Activated T-helper 2 cell treated with anti-CD3 and anti-CD28 coated beads, Interferon-gamma antibody, Interleukin-2, Interleukin-4, amounts not matched to agents 10 μg/mL and 5 μg/mL and 100 μg/mL, durations not matched to agents 14 hours and 24 hours and 36 hours (primary cell): ENCODE results near the gene CDK13. TPM values are rescaled to one million over a fixed set of nuclear protein-coding genes. Genes with fewer than 3 reads are reported as not detected.
"Not testable (repeated sequence)": the region's sequence is repeated elsewhere in the genome, so short reads cannot be mapped to it uniquely, and the experiment has no call there.

Source experiments
- DNase-seq: peaks from one replicate; pipeline ENCODE4 v3.0.0; 2021; ENCODE audit warnings: low spot score
- H3K27ac Mint-ChIP-seq: one replicate; pipeline ENCODE4 v1.8.0; 2021; ENCODE audit warnings: mixed read lengths
- H3K27me3 Mint-ChIP-seq: one replicate; pipeline ENCODE4 v1.8.0; 2021; ENCODE audit warnings: low read depth, mixed read lengths
- H3K36me3 Mint-ChIP-seq: one replicate; pipeline ENCODE4 v1.8.0; 2021; ENCODE audit warnings: low read depth, mixed read lengths
- H3K4me1 Mint-ChIP-seq: one replicate; pipeline ENCODE4 v1.8.0; 2021; ENCODE audit warnings: low read depth, mixed read lengths
- H3K4me3 Mint-ChIP-seq: one replicate; pipeline ENCODE4 v1.8.0; 2021; ENCODE audit warnings: low read depth, mild to moderate bottlenecking, moderate library complexity, mixed read lengths
- H3K9me3 Mint-ChIP-seq: one replicate; pipeline ENCODE4 v1.8.0; 2021; ENCODE audit warnings: mixed read lengths
- intact Hi-C: fragments of 100-400 bp; cut with micrococcal nuclease; formaldehyde crosslinking; loops from one replicate; pipeline ENCODE4 v1.15.1; 2023
- total RNA-seq: library from RNA; stranded (reverse); gene quantifications from 2 replicates; pipeline ENCODE4 v1.2.3, GENCODE V29; 2022

The CDK13 gene
- 45.5 and 47.4 TPM in 2 replicates for total RNA-seq

DNA sequence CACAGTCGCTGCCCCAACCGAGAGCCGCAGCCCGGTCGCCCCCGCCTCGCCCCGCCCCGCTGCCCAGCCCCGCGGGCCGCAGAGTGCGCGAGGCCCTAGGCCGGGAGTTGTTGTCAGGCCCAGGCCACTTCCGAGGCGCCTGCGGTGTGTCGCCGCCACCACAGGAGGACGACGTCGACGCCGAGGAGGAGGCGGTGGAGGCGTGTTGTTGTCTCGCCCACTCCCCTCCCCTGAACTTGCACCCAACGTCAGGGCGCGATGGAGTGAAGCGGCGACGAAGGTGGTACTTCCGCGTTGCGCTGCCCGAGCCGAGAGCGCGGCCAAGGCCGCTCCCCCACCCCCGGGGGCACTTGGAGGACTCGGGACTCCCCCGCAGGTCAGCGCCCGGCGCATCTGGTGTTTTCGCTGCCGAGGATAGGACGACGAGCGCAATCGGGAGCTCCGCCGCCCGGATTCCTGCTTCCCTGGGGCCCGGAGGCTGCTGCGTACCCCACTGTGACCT, at the start of gene CDK13:
CDK13 (plus strand) TSS at position 286 of the 502 bp plus-strand sequence. CDS start 386 bp downstream, outside the sequence.
- peak; percentile 92 for DNase-seq
- peaks cover 26% of the 10 kb centered on the region for H3K36me3 Mint-ChIP-seq
- H3K4me3 Mint-ChIP-seq: peak within 1 kb of the TSS; percentile 88
- peak within 1 kb of the TSS; percentile 99 for H3K27ac Mint-ChIP-seq
- H3K4me1 Mint-ChIP-seq: peaks cover 28% of the 10 kb centered on the region
- H3K9me3 Mint-ChIP-seq: no peaks in the 10 kb centered on the region
- H3K27me3 Mint-ChIP-seq: no peaks in the 10 kb centered on the region
- intact Hi-C loops: loop anchor here (1.0 to 10.0 kb wide), 7 partner anchors 53 to 383 kb away; partner anchors contain the start of genes MPLKIP, RALA and YAE1

DNA sequence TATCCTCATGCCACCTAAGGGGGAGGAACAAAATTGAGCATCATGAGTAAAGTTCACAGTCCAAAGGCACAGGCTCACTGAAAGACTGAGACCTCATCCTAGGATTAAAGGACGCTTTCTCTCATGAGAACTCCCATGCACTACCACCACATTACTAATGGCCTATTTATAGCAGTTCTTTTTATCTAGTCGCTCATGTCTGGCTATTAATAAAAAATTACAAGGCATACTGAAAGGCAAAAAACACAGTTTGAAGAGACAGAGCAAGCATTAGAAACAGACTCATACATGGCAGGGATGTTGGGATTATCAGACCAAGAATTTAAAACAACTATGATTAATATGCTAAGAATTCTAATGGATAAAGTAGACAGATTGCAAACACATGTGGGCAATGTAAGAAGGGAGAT, 46.0 kb upstream of the CDK13 start:
- H3K4me1 Mint-ChIP-seq: no peaks in the 10 kb centered on the region
- intact Hi-C loops: no loop called here
- H3K9me3 Mint-ChIP-seq: peaks cover 3% of the 10 kb centered on the region
- H3K27me3 Mint-ChIP-seq: peaks cover 14% of the 10 kb centered on the region
- H3K27ac Mint-ChIP-seq: no peak overlapping the region
- no peaks in the 10 kb centered on the region for H3K36me3 Mint-ChIP-seq
- DNase-seq: no peak
- H3K4me3 Mint-ChIP-seq: no peak overlapping the region

DNA sequence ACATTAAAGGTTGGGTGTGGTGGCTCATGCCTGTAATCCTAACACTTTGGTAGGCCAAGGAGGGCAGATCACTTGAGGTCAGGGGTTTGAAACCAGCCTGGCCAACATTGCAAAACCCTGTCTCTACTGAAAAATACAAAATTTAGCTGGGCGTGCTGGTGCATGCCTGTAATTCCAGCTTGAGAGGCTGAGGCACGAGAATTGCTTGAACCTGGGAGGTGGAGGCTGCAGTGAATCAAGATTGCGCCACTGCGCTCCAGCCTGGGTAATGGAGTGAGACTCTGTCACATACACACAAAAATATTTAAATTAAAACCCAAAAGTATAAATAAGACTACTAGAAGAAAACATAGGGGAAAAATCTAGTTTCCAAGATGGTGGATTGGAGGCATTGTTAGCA, 41.9 kb upstream of the CDK13 start:
- H3K4me1 Mint-ChIP-seq: no peaks in the 10 kb centered on the region
- no peaks in the 10 kb centered on the region for H3K36me3 Mint-ChIP-seq
- no peak overlapping the region for H3K27ac Mint-ChIP-seq
- H3K4me3 Mint-ChIP-seq: no peak overlapping the region
- DNase-seq: no peak
- H3K9me3 Mint-ChIP-seq: peaks cover 3% of the 10 kb centered on the region
- intact Hi-C loops: no loop called here
- H3K27me3 Mint-ChIP-seq: peaks cover 7% of the 10 kb centered on the region

DNA sequence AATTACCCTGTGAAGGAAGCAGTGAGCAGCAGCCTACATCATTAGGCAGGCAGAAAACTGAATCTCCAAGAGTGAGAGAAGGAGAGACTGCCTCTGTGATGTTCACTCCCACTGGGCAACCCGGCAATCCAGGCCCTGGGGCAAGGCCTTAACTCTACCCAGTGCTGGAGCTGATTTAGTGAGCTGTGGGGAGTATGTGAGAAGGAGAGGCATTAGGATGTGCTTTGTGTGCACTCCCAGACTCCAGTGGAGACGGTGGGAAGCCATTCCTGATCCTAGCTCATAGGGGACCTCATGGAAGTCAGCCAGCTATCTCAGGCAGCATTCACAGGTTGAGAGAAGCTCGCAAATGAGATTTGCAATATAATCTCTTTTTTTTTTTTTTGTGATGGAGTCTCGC, 41.1 kb upstream of the CDK13 start:
- no peaks in the 10 kb centered on the region for H3K36me3 Mint-ChIP-seq
- intact Hi-C loops: no loop called here
- peaks cover 7% of the 10 kb centered on the region for H3K27me3 Mint-ChIP-seq
- peaks cover 3% of the 10 kb centered on the region for H3K9me3 Mint-ChIP-seq
- H3K4me1 Mint-ChIP-seq: no peaks in the 10 kb centered on the region
- H3K4me3 Mint-ChIP-seq: no peak overlapping the region
- no peak for DNase-seq
- H3K27ac Mint-ChIP-seq: no peak overlapping the region

DNA sequence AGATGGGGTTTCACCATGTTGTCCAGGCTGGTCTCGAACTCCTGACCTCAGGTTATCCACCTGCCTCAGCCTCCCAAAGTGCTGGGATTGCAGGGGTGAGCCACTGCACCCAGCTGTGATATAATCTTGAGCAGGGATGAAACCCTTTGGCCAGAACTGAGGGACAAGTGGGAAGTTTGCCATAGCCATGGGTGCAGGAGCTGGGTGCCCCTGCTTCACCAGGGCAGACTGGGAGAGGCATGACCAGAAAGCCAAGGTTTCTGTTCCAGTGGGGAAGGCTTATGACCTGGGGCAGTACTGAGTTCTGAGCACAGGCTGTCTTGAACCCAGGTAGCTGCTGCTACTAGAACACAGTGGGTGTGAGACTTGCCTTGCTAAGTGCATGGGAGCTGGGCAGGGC, 40.5 kb upstream of the CDK13 start:
- intact Hi-C loops: no loop called here
- no peak overlapping the region for H3K27ac Mint-ChIP-seq

DNA sequence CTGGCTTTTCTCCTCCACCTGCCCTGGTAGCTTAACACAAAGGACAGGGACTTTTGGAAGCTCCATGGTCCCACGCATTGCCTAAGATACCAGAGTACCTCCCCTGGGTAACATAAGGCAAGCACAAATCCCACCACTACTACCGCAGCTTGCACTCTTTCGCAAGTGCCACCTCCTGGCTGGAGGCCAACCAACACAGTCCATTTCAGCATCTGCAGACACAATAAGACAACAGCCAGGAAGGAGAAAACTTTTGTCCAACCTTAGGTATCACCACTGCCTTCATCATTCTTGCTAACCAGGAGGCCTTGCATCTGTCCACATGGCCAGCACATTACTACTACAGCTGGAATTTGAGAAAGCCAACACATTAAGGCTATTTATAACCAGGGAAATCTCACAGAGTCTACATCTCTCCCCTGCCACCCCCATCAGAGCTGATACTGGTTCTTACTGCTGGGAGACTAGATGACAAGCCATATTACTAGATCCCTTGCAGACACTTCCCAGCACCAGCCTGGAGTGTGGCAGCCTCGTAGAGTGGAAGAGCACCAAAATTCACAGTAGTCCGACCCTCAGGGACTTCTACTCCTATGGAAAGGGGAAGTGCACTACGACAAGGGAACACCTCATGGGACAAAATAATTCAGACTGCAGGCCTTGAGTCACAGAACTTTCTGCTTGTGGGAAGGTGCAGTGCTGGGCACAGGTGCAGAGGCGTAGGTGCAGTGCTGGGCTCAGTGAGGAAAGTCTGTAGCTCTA, 39.8 kb upstream of the CDK13 start:
- Mint-ChIP-seq H3K9me3 (peaks cover 3% of the 10 kb centered on the region), H3K36me3 (no peaks in the 10 kb centered on the region), H3K27me3 (peaks cover 4% of the 10 kb centered on the region), H3K27ac (no peak overlapping the region), H3K4me1 (peaks cover 4% of the 10 kb centered on the region), H3K4me3 (no peak overlapping the region)
- no peak for DNase-seq
- intact Hi-C loops: no loop called here

More for the DNA sequence above, 40.5 kb upstream of the CDK13 start:
- no peak for DNase-seq
- H3K9me3 Mint-ChIP-seq: peaks cover 3% of the 10 kb centered on the region
- H3K4me1 Mint-ChIP-seq: no peaks in the 10 kb centered on the region
- no peaks in the 10 kb centered on the region for H3K36me3 Mint-ChIP-seq
- H3K4me3 Mint-ChIP-seq: no peak overlapping the region
- peaks cover 7% of the 10 kb centered on the region for H3K27me3 Mint-ChIP-seq

DNA sequence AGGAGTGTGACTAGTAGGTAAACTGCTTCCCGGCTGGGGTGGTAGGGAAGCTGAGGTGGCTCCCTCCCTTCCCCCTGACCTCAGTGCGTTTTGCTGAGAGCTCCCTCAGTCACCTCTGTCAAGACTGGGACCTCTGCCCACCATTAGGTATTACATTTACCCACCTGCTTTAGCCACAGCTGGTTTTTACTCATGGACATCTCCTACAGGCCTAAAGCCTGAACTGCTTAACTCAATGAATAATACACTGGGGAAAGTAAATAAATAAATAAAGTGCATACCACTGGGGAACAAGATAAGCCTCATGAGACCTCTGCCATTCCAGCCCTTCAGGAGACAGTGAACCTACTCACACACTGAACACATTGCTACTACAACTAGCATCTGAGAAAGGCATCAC, 38.9 kb upstream of the CDK13 start:
- Mint-ChIP-seq H3K27me3 (peaks cover 4% of the 10 kb centered on the region), H3K4me1 (peaks cover 7% of the 10 kb centered on the region), H3K36me3 (no peaks in the 10 kb centered on the region), H3K4me3 (no peak overlapping the region), H3K9me3 (peaks cover 3% of the 10 kb centered on the region), H3K27ac (no peak overlapping the region)
- intact Hi-C loops: no loop called here
- DNase-seq: no peak

DNA sequence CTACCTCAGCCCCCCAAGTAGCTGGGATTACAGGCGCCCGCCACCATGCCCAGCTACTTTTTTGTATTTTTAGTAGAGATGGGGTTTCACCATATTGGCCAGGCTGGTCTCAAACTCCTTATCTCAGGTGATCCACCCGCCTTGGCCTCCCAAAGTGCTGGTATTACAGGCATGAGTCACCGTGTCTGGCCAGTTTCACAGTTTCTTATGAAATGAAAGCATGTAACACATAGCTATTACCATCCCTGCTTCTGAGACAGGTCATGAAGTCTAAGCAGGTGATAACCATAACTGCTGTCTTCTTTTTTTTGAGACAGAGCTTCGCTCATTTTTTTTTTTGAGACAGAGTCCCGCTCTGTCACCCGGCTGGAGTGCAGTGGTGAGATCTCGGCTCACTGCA, 34.2 kb upstream of the CDK13 start:
- H3K4me3 Mint-ChIP-seq, intact Hi-C loops, H3K27ac Mint-ChIP-seq, DNase-seq, H3K9me3 Mint-ChIP-seq, H3K27me3 Mint-ChIP-seq, H3K4me1 Mint-ChIP-seq, H3K36me3 Mint-ChIP-seq: not testable (repeated sequence)

DNA sequence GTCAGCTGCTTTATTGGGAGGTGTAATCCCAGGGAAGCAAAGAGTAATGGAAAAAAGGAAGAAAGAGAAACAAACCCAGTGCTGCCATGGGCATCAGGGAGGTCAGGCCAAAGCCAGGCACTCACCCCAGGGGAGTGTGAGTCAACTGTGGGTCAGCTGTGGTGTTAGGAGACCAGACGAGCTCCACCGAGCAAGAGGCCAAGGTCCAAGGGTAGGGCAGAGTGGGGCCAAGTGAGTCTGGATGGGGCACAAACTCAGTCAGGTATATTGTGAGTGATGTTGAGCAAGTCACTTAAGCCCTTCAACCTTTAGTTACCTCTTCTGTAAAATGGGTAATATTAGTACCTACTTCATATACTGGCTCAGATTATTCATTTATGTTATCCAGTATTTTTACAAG, 30.4 kb upstream of the CDK13 start:
- Mint-ChIP-seq H3K9me3 (no peaks in the 10 kb centered on the region), H3K27ac (no peak overlapping the region), H3K4me3 (no peak overlapping the region), H3K36me3 (no peaks in the 10 kb centered on the region), H3K4me1 (peaks cover 7% of the 10 kb centered on the region), H3K27me3 (peaks cover 18% of the 10 kb centered on the region)
- DNase-seq: no peak
- intact Hi-C loops: no loop called here

DNA sequence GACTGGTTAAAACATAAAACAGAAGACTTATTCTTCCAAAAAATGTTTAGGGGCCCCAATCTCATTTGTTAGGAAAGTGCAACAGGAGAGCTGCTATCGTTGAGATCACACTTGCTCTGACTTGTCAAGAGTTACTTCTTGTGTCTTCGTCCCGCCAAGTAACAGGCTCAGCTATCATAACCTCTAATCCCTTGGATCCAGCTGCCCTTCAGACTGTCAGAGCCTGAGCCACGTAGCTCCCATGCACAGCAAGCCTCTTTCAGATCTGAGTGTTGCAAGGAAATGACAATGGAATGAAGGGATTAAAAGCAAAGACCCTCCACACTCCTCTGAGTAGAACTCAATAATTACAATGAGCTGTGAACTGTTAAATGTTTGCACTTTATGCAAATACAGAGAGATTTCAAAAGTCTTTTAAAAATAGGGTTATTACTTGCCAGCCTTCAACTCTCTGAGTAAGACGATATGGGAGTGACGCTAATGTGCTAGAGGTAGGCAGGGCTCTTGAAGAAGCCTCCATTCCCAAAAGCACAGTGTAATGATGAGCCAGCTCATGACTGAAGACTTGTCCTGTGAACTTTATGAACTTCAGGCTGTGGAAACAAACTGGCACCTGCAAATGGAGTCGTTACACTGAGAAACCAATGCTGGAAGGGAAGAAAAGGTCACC, 28.4 kb upstream of the CDK13 start:
- DNase-seq: no peak
- Mint-ChIP-seq H3K36me3 (no peaks in the 10 kb centered on the region), H3K4me1 (no peaks in the 10 kb centered on the region), H3K27ac (no peak overlapping the region), H3K4me3 (no peak overlapping the region), H3K27me3 (peaks cover 21% of the 10 kb centered on the region), H3K9me3 (no peaks in the 10 kb centered on the region)
- intact Hi-C loops: no loop called here

DNA sequence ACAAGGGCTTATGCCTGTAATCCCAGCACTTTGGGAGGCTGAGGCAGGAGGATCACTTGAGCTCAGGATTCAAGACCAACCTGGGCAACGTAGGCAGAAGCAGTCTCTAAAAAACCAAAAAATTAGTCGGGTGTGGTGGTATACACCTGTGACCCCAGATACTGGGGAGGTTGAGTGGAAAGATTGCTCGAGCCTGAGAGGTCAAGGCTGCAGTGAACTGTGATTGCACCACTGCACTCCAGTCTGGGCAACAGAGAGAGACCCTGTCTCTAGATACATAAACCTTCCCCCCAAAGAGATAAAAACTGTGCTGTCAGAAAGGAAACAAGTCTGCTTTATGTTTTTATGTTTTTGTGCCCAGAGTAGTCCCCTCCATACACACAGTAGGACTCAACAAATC, 27.5 kb upstream of the CDK13 start:
- Mint-ChIP-seq H3K4me1 (no peaks in the 10 kb centered on the region), H3K4me3 (no peak overlapping the region), H3K9me3 (no peaks in the 10 kb centered on the region), H3K27me3 (peaks cover 21% of the 10 kb centered on the region), H3K36me3 (no peaks in the 10 kb centered on the region), H3K27ac (no peak overlapping the region)
- intact Hi-C loops: no loop called here
- no peak for DNase-seq

DNA sequence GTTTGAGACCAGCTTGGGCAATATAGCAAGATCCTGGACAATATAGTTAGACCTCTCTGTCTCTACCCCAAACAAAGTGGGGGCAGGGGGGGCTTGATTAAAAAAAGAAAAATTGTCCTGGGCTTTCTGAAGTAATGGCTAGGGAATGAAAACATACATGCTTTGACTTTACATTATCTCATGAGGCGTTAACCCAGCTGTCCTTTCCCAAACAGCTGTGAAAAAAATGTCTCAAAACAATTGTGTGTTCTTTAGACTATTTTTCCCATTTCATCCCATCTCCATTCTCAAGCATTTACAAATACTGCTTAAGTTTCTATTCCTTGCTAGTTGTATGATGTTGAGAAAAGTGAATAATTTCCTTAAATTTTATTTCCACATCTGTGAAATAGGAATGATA, 27.0 kb upstream of the CDK13 start:
- no peaks in the 10 kb centered on the region for H3K4me1 Mint-ChIP-seq
- no peaks in the 10 kb centered on the region for H3K36me3 Mint-ChIP-seq
- intact Hi-C loops: no loop called here
- H3K4me3 Mint-ChIP-seq: no peak overlapping the region
- H3K9me3 Mint-ChIP-seq: no peaks in the 10 kb centered on the region
- H3K27ac Mint-ChIP-seq: no peak overlapping the region
- no peak for DNase-seq
- peaks cover 21% of the 10 kb centered on the region for H3K27me3 Mint-ChIP-seq

DNA sequence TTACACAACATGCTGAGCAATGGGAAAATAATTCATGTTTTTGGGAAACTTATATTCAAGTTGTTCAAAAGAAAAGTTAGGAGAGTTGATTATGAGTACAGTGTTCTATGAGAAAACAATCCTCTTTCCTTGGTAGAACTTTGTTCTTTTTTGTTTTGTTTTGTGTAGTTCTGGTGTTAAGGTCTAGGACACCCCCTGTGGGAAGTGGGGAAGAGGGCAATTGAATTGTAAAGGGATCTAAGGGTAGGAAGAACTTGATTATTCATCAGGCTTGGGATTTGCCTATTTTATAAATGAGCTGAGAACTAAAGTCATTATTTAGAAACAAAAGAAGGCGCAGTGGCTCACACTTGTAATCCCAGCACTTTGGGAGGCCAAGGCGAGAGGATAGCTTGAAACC, 25.9 kb upstream of the CDK13 start:
- DNase-seq: no peak
- Mint-ChIP-seq H3K36me3 (no peaks in the 10 kb centered on the region), H3K4me1 (no peaks in the 10 kb centered on the region), H3K9me3 (no peaks in the 10 kb centered on the region), H3K27me3 (peaks cover 18% of the 10 kb centered on the region), H3K4me3 (no peak overlapping the region), H3K27ac (no peak overlapping the region)
- intact Hi-C loops: no loop called here
